GM19025 (cell line): ENCODE results near the gene CDK17.
"Not testable (repeated sequence)": the region's sequence is repeated elsewhere in the genome, so short reads cannot be mapped to it uniquely, and the experiment has no call there.

Source experiments
- ATAC-seq: cut with Tn5 transposase; IDR thresholded peaks from one replicate; pipeline ENCODE4 v1.9.1; 2021; ENCODE audit warnings: mild to moderate bottlenecking, low read depth, moderate library complexity; ENCODE audit not compliant: unreplicated experiment

CDK17 gene

GRCh38 chr12:96395236-96395635, 5.0 kb downstream of the CDK17 start:
- ATAC-seq = no peak

- ATAC-seq = not testable (repeated sequence)
Measured at GRCh38 chr12:96393229-96393628, 7.0 kb downstream of the CDK17 start.

DNA sequence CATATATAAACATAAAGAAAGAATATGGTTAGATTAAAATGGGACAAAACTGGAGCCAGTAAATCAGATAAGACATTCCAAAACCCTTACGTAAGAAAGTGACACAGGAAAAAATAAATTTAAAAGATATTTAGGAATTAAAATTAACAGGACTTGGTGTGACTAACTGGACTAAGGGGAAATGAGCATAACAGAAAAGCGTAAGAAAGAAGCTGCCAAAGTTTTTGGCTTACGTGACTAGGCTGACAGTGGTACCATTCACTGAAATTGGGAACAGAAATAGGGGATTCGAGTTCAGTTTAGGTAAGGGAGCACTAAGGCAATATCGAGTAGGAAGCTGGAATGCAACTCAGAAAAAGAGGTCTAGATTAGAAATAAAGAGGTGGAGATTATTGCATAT, 7.8 kb downstream of the CDK17 start:
- ATAC-seq = no peak

- no peak for ATAC-seq
Measured at GRCh38 chr12:96387981-96388380, 12.3 kb downstream of the CDK17 start.

GRCh38 chr12:96386794-96387193, 13.4 kb downstream of the CDK17 start:
- no peak for ATAC-seq

DNA sequence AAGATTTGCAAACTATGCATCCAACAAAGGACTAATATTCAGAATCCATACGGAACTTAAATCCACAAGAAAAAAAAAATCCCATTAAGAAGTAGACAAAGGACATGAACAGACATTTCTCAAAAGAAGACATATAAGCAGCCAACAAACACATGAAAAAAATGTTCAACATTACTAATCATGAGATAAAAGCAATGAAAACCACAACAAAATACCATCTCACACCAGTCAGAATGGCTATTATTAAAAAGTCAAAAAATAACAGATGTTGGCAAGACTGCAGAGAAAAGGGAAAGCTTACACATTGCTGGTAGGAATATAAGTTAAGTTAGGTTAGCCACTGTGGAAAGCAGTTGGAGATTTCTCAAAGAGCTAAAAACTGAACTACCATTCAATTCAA, 16.2 kb downstream of the CDK17 start:
- no peak for ATAC-seq

- no peak for ATAC-seq
Measured at GRCh38 chr12:96383371-96383770, 16.9 kb downstream of the CDK17 start.

GRCh38 chr12:96379743-96380142, 20.5 kb downstream of the CDK17 start:
- ATAC-seq = not testable (repeated sequence)

DNA sequence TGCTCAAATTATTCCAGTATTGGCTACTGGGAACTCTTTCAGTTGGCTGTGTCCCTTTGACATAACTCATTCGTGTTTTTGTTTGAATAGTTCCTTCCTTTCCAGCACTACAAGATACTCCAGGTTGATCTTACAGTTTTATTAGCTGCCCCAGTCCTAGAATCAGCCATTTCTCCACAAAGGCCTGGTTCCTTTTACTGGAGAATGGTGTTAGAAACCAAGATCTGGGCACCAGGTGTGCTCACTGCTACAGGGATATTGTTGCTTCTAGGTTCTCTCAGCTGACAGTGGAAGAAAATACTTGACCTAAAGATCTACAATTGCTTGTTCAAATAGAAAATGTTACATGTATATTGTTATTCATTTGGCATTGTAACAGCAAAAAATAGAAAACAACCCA, 21.9 kb downstream of the CDK17 start:
- no peak for ATAC-seq

DNA sequence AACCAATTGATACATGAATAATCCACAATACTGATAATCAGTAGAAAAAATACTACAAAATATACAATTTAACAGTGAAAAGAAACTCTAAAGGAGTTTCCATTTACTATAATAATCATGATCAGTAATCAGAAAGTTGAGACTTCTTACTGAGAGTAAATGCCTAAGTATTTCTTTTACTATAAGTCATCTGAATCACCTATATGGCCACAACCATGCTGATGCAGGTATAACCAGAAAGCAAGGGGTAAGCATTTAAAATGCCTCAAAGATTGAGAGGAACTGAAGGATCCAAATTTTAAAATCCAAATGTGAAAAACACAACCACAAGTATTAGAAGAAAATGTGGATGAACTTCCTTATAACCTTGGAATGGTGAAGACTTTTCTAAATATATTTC, 23.4 kb downstream of the CDK17 start:
- ATAC-seq = no peak

DNA sequence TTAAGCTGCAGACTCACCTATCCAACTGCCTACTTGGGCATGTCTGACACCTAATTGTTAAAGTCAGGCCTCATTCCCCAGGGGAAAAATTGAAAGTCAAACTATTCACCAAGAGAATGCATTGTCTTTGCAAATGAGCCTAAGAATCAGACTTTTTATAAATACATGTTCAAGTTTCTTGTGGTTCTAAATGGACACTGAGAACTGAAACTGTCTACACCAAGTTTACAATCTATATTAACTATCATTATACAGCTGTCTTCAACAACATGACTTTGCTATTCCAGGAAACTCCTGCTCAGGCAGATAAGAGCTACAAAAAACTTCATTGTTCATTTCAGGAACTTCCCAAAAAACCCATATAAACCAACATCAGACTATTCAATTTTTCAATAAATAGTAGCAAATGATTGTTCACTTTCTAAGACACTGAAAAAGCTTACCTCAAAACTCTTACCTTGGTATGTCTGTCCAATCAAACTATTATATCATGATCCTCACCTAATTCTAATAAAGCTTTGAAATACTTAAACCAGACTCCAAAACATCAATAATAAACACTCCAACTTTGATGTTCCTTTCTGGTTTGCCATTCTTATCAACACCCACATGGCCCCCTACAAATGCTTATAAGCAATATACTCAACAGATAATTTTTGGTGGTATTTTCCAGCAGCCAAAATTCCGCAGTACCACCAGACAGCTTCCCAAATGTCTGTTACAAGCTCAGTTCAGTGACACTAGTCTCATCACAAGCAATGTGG, 24.2 kb downstream of the CDK17 start:
- ATAC-seq = no peak

GRCh38 chr12:96375170-96375569, 25.1 kb downstream of the CDK17 start:
- no peak for ATAC-seq

DNA sequence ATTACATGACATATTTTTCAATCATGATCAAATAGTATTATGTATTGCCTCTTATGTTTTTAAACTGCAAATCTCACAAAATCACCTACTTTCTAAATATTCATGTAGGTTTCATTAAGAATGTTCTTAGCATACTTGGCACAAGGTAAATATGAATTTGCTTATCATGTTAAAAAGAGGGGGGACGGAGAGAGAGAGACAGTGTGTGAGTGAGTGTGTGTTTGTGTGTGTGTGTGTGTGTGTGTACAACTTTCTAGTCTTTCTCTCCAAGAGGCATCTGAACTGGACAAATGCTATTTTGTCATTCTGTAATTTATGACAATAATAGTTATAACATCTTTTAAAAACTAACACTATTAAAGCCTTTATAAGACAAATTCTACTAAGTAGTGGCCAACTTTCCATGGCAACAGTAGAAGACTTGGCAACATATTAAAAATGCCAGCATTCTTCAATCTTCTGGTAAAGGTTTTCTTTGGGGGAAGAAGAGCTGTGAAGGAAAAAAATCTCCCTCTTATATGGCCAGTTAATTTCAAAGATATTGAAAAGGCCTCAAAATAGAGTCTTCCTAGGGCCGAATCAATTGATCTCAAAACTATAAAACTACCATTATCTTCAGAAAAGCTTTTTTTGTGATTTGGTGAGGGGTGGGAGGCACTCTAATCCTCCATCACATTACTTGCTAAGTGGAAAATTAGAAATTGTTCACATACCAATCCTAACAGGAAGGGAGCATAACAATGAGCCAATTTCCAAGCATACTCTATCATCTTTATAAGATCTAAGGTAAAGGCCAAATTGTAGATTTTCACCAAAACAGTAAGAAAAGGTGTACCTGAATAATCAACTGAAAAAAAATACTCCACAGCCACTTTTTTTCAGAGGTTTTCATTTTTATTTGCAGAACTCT, 28.2 kb downstream of the CDK17 start:
- ATAC-seq = no peak

DNA sequence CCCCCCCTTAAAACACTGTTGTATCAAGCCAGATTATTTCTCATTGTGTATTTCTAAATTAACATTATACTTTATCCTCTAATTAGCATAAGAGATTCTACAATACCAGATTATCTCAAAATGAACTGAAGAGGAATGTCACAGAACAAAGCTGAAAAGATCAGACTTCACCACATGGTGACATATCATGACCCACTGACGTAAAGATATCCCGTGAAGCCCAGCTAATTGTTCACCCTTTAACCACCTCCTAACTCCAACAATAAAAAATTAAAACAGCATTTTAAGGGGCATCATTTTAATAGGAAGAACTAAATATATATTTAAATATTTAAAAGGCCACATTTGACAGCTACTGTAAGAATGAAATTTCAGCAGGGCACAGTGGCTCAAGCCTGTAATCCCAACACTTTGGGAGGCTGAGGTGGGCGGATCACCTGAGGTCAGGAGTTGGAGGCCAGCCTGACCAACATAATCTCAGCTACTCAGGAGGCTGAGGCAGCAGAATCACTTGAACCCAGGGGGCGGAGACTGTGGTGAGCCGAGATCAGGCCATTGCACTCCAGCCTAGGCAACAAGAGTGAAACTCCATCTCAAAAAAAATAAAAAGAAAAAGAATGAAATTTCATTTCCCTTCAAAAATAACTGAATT, 29.0 kb downstream of the CDK17 start:
- ATAC-seq = no peak

- ATAC-seq = no peak
Measured at GRCh38 chr12:96368687-96369086, 31.6 kb downstream of the CDK17 start.

GRCh38 chr12:96368233-96368632, 32.0 kb downstream of the CDK17 start:
- no peak for ATAC-seq

DNA sequence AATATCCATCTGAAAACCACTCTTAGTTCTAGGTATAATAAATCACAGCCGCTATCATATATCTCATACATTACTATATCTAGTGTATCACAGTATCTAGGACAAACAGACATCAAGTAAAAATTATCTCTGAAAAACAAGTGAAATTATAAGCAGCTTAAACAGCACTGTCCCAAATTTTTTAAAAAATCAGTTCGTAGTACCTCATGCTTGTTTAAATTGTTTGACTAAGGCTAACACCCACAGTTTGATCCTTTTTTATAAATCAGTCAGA, 33.9 kb downstream of the CDK17 start:
- ATAC-seq = no peak

DNA sequence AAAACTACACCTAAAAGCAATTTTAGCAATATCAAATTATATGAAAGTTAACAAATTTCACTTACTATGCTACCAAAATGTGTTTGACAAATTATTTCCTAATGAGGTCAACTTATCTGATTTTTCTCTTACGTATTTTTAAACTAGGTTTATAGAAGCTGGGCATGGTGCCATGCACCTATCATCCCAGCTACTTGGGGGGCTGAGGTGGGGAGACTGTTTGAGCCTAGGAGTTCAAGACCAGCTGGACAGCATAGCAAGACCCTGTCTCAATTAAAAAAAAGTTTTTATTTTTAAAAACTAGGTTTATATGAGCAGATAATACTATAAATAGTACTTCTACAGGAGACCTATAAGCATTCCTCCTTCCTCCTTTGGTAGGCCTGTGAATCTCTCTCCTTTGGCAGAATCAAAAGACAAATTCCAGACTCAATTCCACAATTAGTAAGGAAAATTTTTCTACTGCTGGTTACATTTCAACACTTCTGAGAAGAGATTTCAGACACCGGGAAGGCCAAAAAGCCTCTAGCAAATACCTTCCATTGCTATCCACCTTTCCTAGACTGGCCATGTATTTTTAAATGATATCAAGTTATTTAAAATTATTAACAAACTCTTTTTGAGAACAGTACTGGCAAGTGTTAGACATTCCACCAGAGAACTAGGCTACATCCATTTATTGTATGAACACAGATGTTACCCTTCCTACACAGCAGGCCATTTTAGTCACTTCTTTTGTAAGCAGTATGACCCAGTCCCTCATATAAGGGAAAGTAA, 34.4 kb downstream of the CDK17 start:
- ATAC-seq = no peak

- ATAC-seq = no peak
Measured at GRCh38 chr12:96364092-96364700, 36.0 kb downstream of the CDK17 start.

DNA sequence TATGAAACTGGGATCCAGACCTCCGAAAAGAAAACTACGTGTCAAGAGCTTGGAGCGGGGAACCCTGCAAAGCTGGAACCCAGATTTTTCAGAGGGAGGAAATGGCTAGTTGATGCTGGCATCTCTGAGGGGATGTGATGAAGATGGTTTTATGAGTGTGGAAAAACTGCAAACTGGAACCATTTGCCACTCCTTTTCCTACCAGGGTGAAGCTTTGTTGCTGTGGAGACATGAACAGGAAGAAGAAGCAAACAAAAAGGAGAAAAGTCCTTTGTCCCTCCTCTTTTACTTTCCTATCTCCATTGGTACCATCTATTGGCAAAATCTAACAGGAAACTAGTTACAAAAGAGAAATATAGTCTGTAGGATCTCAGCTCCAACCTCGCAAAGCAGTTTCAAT, 39.2 kb downstream of the CDK17 start:
- ATAC-seq = no peak
